ENCODE measurements around the gene GRK5.

GRCh38 chr10:119312241-119312640, 104.9 kb downstream of the GRK5 start:
- TF ChIP-seq POLR2A (IDR thresholded peaks at IDR 0.05; ENCODE audit: low read length) (no peak), GATA1 (IDR thresholded peaks at IDR 0.05; ENCODE audit: low read depth, low read length) (no peak)

Measured in erythroblast (primary cell).